SK-N-SH (cell line): ENCODE measurements around the gene HACE1. TPM values are rescaled to one million over a fixed set of nuclear protein-coding genes. Genes with fewer than 3 reads are reported as not detected.

Source experiments
- CTCF ChIA-PET: fragments of 300-600, 350-600 bp; formaldehyde crosslinking; extraction: SDS; loops from one replicate; lab custom pipeline; 2021; lab: Yijun Ruan, JAX
- POLR2A ChIA-PET: fragments of 350-600 bp; sonication (Branson Sonifier 250); formaldehyde crosslinking; extraction: SDS; loops from one replicate; lab custom pipeline; 2020; ENCODE audit warnings: antibody characterized with exemption, inconsistent platforms; lab: Yijun Ruan, JAX
- DNase-seq: peaks from one replicate; pipeline ENCODE4 v3.0.0; 2012
- H2AFZ ChIP-seq: fragments of 200-600 bp; sonication (generic); 2 replicates; pipeline ENCODE4 v1.8.1; 2016; ENCODE audit warnings: antibody characterized with exemption, mild to moderate bottlenecking, low read depth
- H3F3A ChIP-seq: fragments of 200-600 bp; sonication (generic); replicated peaks from 2 replicates; pipeline ENCODE3; 2016; ENCODE audit warnings: antibody characterized with exemption, mild to moderate bottlenecking; ENCODE audit not compliant: insufficient read depth
- H3K27ac ChIP-seq, 2 experiments: fragments of 200-500 bp in 1 of 2; fragments of 200-600 bp in 1 of 2; sonication (Bioruptor generic) in 1 of 2; sonication (generic), shearing (Covaris generic) in 1 of 2; 2 replicates each; pipeline versions ENCODE4 v1.5.1 to v1.6.1; 2014 to 2016; ENCODE audit warnings: low read depth in 2 of 2, inconsistent platforms in 1 of 2, low read length in 1 of 2, mild to moderate bottlenecking in 1 of 2, mixed read lengths in 1 of 2
- H3K27me3 ChIP-seq: fragments of 200-600 bp; sonication (generic), shearing (Covaris generic); 2 replicates; pipeline ENCODE4 v1.6.1; 2016; ENCODE audit warnings: mixed run types; ENCODE audit not compliant: insufficient read depth
- H3K36me3 ChIP-seq, 2 experiments: fragments of 200-500 bp in 1 of 2; fragments of 200-600 bp in 1 of 2; sonication (Bioruptor generic) in 1 of 2; sonication (generic) in 1 of 2; replicated peaks in 1 of 2; 2 replicates each; pipeline versions ENCODE3 to v1.5.1; 2014 to 2016; ENCODE audit warnings: low read length in 1 of 2, mild to moderate bottlenecking in 1 of 2; ENCODE audit not compliant: insufficient read depth in 2 of 2, control insufficient read depth in 1 of 2
- H3K4me1 ChIP-seq, 2 experiments: fragments of 200-500 bp in 1 of 2; fragments of 200-600 bp in 1 of 2; sonication (Bioruptor generic) in 1 of 2; sonication (generic), shearing (Covaris generic) in 1 of 2; 2 replicates each; pipeline versions ENCODE4 v1.5.1 to v1.6.1; 2014 to 2016; ENCODE audit warnings: low read depth in 1 of 2, low read length in 1 of 2, mixed run types in 1 of 2; ENCODE audit not compliant: insufficient read depth in 2 of 2, control insufficient read depth in 1 of 2
- H3K4me2 ChIP-seq: fragments of 200-600 bp; sonication (generic), shearing (Covaris generic); 2 replicates; pipeline ENCODE4 v1.6.1; 2017; ENCODE audit warnings: mixed run types
- H3K4me3 ChIP-seq, 2 experiments: fragments of 200-500 bp in 1 of 2; fragments of 200-600 bp in 1 of 2; sonication (Bioruptor generic) in 1 of 2; sonication (generic), shearing (Covaris generic) in 1 of 2; 2 replicates each; pipeline versions ENCODE4 v1.5.1 to v1.8.1; 2014 to 2016; ENCODE audit warnings: low read depth in 2 of 2, inconsistent platforms in 1 of 2, low read length in 1 of 2, mild to moderate bottlenecking in 1 of 2, mixed read lengths in 1 of 2, moderate library complexity in 1 of 2
- H3K79me2 ChIP-seq: fragments of 200-600 bp; sonication (generic); 2 replicates; pipeline ENCODE4 v1.8.1; 2017; ENCODE audit warnings: mild to moderate bottlenecking; ENCODE audit not compliant: insufficient read depth
- H3K9ac ChIP-seq: fragments of 200-600 bp; sonication (generic); 2 replicates; pipeline ENCODE4 v1.6.1; 2017; ENCODE audit warnings: mixed run types
- H3K9me2 ChIP-seq: fragments of 200-600 bp; sonication (generic); 2 replicates; pipeline ENCODE4 v1.6.1; 2017; ENCODE audit warnings: mixed run types
- H3K9me3 ChIP-seq: fragments of 200-600 bp; sonication (generic); 2 replicates; pipeline ENCODE4 v1.6.1; 2017; ENCODE audit warnings: mixed run types, mild to moderate bottlenecking, moderate library complexity
- H4K20me1 ChIP-seq: fragments of 200-600 bp; sonication (generic); 2 replicates; pipeline ENCODE4 v1.6.1; 2017; ENCODE audit warnings: mild to moderate bottlenecking, mixed run types; ENCODE audit not compliant: insufficient read depth
- CHD2 ChIP-seq: fragments of 150-350 bp; IDR thresholded peaks from 2 replicates; pipeline ENCODE4 v1.6.1; 2018; ENCODE audit warnings: low read length; ENCODE audit not compliant: partially characterized antibody
- ELF1 ChIP-seq: IDR thresholded peaks from 2 replicates; pipeline ENCODE4 v1.4.0; 2012
- EZH2phosphoT487 ChIP-seq: fragments of 200-600 bp; sonication (generic); IDR thresholded peaks from 2 replicates; pipeline ENCODE4 v1.6.1; 2017; ENCODE audit warnings: low read depth, mixed run types, mild to moderate bottlenecking, antibody characterized with exemption, moderate library complexity, borderline replicate concordance
- FOXJ3 ChIP-seq: sonication (generic); formaldehyde crosslinking; IDR thresholded peaks from 2 replicates; pipeline ENCODE4 v1.5.1; 2020; ENCODE audit warnings: mild to moderate bottlenecking, missing genetic modification reagents
- FOXM1 ChIP-seq: IDR thresholded peaks from 2 replicates; pipeline ENCODE4 v1.4.0; 2012; ENCODE audit warnings: low read depth, mild to moderate bottlenecking
- GATA2 ChIP-seq: sonication (generic); formaldehyde crosslinking; IDR thresholded peaks from 2 replicates; pipeline ENCODE4 v1.5.0; 2020; ENCODE audit warnings: mild to moderate bottlenecking, missing genetic modification reagents
- NFIC ChIP-seq: IDR thresholded peaks from 2 replicates; pipeline ENCODE4 v1.4.0; 2012; ENCODE audit warnings: borderline replicate concordance
- RXRA ChIP-seq: IDR thresholded peaks from 2 replicates; pipeline ENCODE4 v1.4.0; 2012; ENCODE audit warnings: low read depth, mild to moderate bottlenecking, borderline replicate concordance
- SMC3 ChIP-seq: IDR thresholded peaks from 2 replicates; pipeline ENCODE4 v1.6.1; 2012; ENCODE audit warnings: low read depth, low read length, improper control_type of control experiment
- YY1 ChIP-seq: IDR thresholded peaks from 2 replicates; pipeline ENCODE4 v1.4.0; 2012; ENCODE audit warnings: low read depth, mild to moderate bottlenecking
- WGBS: methylation state at CpG from one replicate; pipeline ENCODE4 v1.1.6; 2017; ENCODE audit warnings: low lambda C conversion rate; 5-methylcytosine and 5-hydroxymethylcytosine counted together
- polyA plus RNA-seq, 3 experiments: library from polyadenylated mRNA; depleted of rRNA; stranded (reverse); fragments of >200 nt; gene quantifications; 2 replicates each; pipeline ENCODE4 v1.2.3, GENCODE V29; 2012
- TF ChIP-seq, protein P1 (sequence below): fragments of 200-600 bp; sonication (generic); IDR thresholded peaks from 2 replicates; pipeline ENCODE4 v1.6.1; 2017; ENCODE audit warnings: antibody characterized with exemption, mild to moderate bottlenecking, moderate library complexity
- TF ChIP-seq, protein P2 (sequence below): IDR thresholded peaks from 2 replicates; pipeline ENCODE4 v1.4.0; 2012; ENCODE audit warnings: low read depth

Gene HACE1
- polyA plus RNA-seq, 1 of the 3 experiments (the other 2 are of a cell fraction): 6.2 TPM

GRCh38 chr6:104710543-104711335, 149.0 kb downstream of the HACE1 start:
- no peaks in the 10 kb centered on the region for H3K9me3 ChIP-seq
- ChIA-PET CTCF (interaction anchor here (0.9 kb wide), 1 partner anchor 40 kb away, joined by 3 read pairs; no protein-coding TSS in a partner anchor), POLR2A (no interaction called here)
- peaks cover 4% of the 10 kb centered on the region for H3F3A ChIP-seq
- TF ChIP-seq SMC3 (no peak), FOXJ3 (no peak), ELF1 (no peak), RXRA (no peak), CHD2 (no peak)
- TF ChIP-seq, protein P1, sequence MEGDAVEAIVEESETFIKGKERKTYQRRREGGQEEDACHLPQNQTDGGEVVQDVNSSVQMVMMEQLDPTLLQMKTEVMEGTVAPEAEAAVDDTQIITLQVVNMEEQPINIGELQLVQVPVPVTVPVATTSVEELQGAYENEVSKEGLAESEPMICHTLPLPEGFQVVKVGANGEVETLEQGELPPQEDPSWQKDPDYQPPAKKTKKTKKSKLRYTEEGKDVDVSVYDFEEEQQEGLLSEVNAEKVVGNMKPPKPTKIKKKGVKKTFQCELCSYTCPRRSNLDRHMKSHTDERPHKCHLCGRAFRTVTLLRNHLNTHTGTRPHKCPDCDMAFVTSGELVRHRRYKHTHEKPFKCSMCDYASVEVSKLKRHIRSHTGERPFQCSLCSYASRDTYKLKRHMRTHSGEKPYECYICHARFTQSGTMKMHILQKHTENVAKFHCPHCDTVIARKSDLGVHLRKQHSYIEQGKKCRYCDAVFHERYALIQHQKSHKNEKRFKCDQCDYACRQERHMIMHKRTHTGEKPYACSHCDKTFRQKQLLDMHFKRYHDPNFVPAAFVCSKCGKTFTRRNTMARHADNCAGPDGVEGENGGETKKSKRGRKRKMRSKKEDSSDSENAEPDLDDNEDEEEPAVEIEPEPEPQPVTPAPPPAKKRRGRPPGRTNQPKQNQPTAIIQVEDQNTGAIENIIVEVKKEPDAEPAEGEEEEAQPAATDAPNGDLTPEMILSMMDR: no peak
- no peak overlapping the region for H3K4me2 ChIP-seq
- peak overlapping the region in 1 of 2 experiments; percentile 47; a peak in 2 of 4 replicates for H3K27ac ChIP-seq
- no peaks in the 10 kb centered on the region for H3K27me3 ChIP-seq
- H3K9me2 ChIP-seq: no peaks in the 10 kb centered on the region
- H3K36me3 ChIP-seq: peaks cover 0 to 4% of the 10 kb centered on the region in 2 experiments
- H3K79me2 ChIP-seq: no peaks in the 10 kb centered on the region
- peaks cover 0 to 8% of the 10 kb centered on the region in 2 experiments; a peak in 2 of 4 replicates for H3K4me1 ChIP-seq
- no peak overlapping the region for H2AFZ ChIP-seq
- WGBS: 84% methylated on average over 4 of the region's 4 CpGs
- DNase-seq: no peak
- no peaks in the 10 kb centered on the region for H4K20me1 ChIP-seq
- no peak overlapping the region for H3K9ac ChIP-seq
- H3K4me3 ChIP-seq: no peak overlapping the region

- Histone ChIP-seq H3F3A (peaks cover 8% of the 10 kb centered on the region), H3K79me2 (no peaks in the 10 kb centered on the region), H3K4me2 (no peak overlapping the region), H3K36me3 (peaks cover 0 to 4% of the 10 kb centered on the region in 2 experiments), H4K20me1 (no peaks in the 10 kb centered on the region), H2AFZ (no peak overlapping the region), H3K9me2 (no peaks in the 10 kb centered on the region), H3K9ac (no peak overlapping the region), H3K4me3 (no peak overlapping the region), H3K4me1 (peaks cover under 1 to 13% of the 10 kb centered on the region in 2 experiments; a peak in 2 of 4 replicates), H3K27me3 (no peaks in the 10 kb centered on the region), H3K27ac (no peak overlapping the region), H3K9me3 (no peaks in the 10 kb centered on the region)
- CTCF ChIA-PET: interaction anchor here (1.4 kb wide), 1 partner anchor 12 kb away, joined by 3 read pairs; no protein-coding TSS in a partner anchor
- POLR2A ChIA-PET: no interaction called here
- TF ChIP-seq FOXJ3 (no peak), NFIC (no peak), FOXM1 (no peak), GATA2 (no peak), EZH2phosphoT487 (no peak), YY1 (no peak)
- TF ChIP-seq, protein P2, sequence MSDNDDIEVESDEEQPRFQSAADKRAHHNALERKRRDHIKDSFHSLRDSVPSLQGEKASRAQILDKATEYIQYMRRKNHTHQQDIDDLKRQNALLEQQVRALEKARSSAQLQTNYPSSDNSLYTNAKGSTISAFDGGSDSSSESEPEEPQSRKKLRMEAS: no peak
- DNase-seq: no peak
- WGBS: 80% methylated on average over 5 of the region's 5 CpGs
Observed at GRCh38 chr6:104705916-104706442, 153.7 kb downstream of the HACE1 start.
